AG04450 (cell line): ENCODE results near the gene ZDHHC14. TPM values are rescaled to one million over a fixed set of nuclear protein-coding genes. Genes with fewer than 3 reads are reported as not detected.

Experiments used
- CTCF ChIA-PET: fragments of 300-600, 350-600 bp; formaldehyde crosslinking; extraction: SDS; loops from one replicate; lab custom pipeline; 2022; ENCODE audit warnings: antibody characterized with exemption, inconsistent platforms; lab: Charles Lee
- POLR2A ChIA-PET: fragments of 350-600 bp; formaldehyde crosslinking; extraction: SDS; loops from one replicate; lab custom pipeline; 2021; ENCODE audit warnings: antibody characterized with exemption, inconsistent platforms; lab: Yijun Ruan, JAX
- DNase-seq: peaks from one replicate; pipeline ENCODE4 v3.0.0-alpha.2; 2011; ENCODE audit warnings: low read depth, low spot score
- H3K27ac ChIP-seq: one replicate; pipeline ENCODE4 v1.5.1; 2012; ENCODE audit warnings: low read depth, low read length, control low read depth
- H3K27me3 ChIP-seq: one replicate; pipeline ENCODE4 v1.6.0; 2012; ENCODE audit warnings: low read length; ENCODE audit not compliant: control insufficient read depth, insufficient read depth
- H3K4me3 ChIP-seq: 2 replicates; pipeline ENCODE4 v1.5.1; 2011; ENCODE audit warnings: mild to moderate bottlenecking, low read depth, low read length, control low read depth
- H3K9me3 ChIP-seq: 2 replicates; pipeline ENCODE4 v1.5.1; 2012; ENCODE audit warnings: low read length; ENCODE audit not compliant: control insufficient read depth, insufficient read depth
- polyA plus RNA-seq: library from polyadenylated mRNA; depleted of rRNA; stranded (reverse); fragments of >200 nt; gene quantifications from 2 replicates; pipeline ENCODE4 v1.2.3, GENCODE V29; 2011
- TF ChIP-seq, protein P1 (sequence below): IDR thresholded peaks from 2 replicates; pipeline ENCODE4 v1.5.1; 2011; ENCODE audit warnings: low read depth, low read length, control low read depth, inconsistent platforms

Gene ZDHHC14
- polyA plus RNA-seq, 1 experiment = 2.2 TPM

DNA sequence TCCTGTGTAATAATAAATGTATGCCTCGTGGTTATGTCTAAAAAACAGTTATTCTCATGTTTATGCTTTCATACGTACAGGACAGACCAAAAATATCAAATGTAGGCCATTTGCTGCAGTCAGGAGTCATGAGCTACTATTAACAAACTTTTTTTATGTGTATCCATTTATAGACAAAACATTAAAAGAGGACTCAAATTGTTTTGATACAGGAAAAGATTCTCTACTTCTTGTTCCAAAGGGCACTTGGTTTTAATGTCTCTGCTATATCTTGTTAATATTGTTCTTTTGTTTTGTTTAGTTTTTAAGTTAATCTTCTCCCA, 155.2 kb downstream of the ZDHHC14 start:
- Histone ChIP-seq H3K27me3 (peaks cover 4% of the 10 kb centered on the region), H3K27ac (no peak overlapping the region), H3K4me3 (no peak overlapping the region), H3K9me3 (no peaks in the 10 kb centered on the region)
- DNase-seq = no peak
- ChIA-PET CTCF (no interaction called here), POLR2A (no interaction called here)
- TF ChIP-seq, protein P1, sequence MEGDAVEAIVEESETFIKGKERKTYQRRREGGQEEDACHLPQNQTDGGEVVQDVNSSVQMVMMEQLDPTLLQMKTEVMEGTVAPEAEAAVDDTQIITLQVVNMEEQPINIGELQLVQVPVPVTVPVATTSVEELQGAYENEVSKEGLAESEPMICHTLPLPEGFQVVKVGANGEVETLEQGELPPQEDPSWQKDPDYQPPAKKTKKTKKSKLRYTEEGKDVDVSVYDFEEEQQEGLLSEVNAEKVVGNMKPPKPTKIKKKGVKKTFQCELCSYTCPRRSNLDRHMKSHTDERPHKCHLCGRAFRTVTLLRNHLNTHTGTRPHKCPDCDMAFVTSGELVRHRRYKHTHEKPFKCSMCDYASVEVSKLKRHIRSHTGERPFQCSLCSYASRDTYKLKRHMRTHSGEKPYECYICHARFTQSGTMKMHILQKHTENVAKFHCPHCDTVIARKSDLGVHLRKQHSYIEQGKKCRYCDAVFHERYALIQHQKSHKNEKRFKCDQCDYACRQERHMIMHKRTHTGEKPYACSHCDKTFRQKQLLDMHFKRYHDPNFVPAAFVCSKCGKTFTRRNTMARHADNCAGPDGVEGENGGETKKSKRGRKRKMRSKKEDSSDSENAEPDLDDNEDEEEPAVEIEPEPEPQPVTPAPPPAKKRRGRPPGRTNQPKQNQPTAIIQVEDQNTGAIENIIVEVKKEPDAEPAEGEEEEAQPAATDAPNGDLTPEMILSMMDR = no peak

DNA sequence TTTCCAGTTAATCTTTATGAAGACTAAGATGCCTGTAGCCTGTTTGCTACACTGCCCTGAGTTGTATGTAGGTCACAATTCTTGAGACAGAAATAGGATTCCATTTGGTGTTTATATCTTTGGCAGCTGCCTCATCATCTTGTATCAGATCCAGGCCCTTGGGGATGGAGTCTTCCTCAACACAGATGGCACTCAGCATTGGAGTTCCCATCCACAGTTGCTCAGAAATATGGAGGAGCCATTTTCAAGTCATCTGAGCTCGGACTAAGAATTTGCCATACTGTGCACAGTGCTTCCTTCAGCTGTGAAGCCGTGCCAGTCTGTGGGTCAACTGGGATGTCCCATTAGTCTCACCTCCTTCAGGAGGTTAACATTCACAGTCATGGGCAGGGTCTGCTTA, 156.6 kb downstream of the ZDHHC14 start:
- Histone ChIP-seq H3K27me3 (peaks cover 4% of the 10 kb centered on the region), H3K27ac (no peak overlapping the region), H3K9me3 (no peaks in the 10 kb centered on the region), H3K4me3 (no peak overlapping the region)
- POLR2A ChIA-PET = no interaction called here
- TF ChIP-seq, protein P1 = no peak
- CTCF ChIA-PET = no interaction called here
- DNase-seq = no peak

DNA sequence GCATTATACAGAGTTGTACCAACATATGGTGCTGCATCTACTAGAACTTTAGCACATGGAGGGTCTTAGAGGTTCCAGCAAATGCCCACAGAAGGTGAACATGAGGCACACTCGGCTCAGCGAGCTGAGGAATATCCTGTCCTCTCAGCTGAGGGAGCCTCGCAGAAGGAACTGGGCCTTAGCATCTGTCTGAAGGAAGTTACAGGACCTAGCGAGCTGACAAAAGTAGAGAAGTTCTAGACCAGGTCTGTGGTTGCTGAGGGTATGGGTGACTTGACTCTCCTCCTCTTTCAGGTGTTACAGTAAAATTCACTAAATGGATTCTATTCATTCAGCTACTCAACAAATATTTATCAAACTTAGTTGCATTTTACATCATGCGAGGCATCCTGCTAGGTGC, 157.2 kb downstream of the ZDHHC14 start:
- no peak for DNase-seq
- Histone ChIP-seq H3K4me3 (no peak overlapping the region), H3K27me3 (peaks cover 4% of the 10 kb centered on the region), H3K9me3 (no peaks in the 10 kb centered on the region), H3K27ac (no peak overlapping the region)
- POLR2A ChIA-PET = no interaction called here
- TF ChIP-seq, protein P1 = no peak
- CTCF ChIA-PET = no interaction called here

DNA sequence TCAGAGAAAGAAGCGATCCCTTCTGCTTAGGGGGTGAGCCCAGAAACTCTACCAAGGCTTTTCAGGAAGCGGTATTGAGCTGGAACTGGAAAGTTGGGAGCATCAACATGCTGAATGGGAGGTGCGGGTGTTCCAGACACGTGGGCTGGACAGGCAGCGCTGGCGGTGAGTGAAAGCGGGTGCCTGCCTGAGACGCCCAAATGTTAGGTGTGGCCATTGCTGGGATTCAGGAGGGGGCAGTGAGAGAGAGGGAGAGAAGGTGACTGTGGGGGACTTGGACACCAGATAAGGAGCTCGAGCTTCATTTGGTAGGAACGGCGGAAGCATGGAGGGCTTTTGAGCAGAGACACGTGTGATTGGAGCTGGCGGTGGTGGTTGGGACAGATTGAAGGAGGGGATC, 157.7 kb downstream of the ZDHHC14 start:
- TF ChIP-seq, protein P1 = no peak
- CTCF ChIA-PET = interaction anchor here (0.6 kb wide), 1 partner anchor 124 kb away, joined by 3 read pairs; no protein-coding TSS in a partner anchor
- POLR2A ChIA-PET = no interaction called here

DNA sequence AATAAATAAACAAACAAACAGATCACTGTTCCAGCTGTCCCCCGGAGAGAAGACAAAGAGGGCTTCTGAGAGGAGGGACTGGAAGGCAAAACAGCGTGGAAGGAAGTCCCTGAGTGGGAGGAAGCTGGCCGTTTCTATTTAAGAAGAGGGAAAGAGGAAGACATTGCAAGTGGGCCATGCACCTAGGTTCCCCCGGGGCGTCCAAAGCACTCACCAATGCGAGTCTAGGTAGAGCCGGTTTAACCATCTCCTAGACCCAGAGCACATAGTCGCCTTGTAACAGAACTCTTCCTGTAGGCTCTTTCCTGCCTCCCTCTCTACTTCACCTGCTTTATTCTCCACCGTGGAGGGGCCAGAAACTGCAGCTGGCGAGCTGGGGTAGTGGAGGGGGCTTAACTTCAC, 158.4 kb downstream of the ZDHHC14 start:
- H3K4me3 ChIP-seq = no peak overlapping the region
- H3K9me3 ChIP-seq = no peaks in the 10 kb centered on the region
- H3K27ac ChIP-seq = no peak overlapping the region
- TF ChIP-seq, protein P1 = no peak
- POLR2A ChIA-PET = no interaction called here
- DNase-seq = no peak
- CTCF ChIA-PET = no interaction called here
- peaks cover 4% of the 10 kb centered on the region for H3K27me3 ChIP-seq

More for the DNA sequence above, 157.7 kb downstream of the ZDHHC14 start:
- Histone ChIP-seq H3K9me3 (no peaks in the 10 kb centered on the region), H3K4me3 (no peak overlapping the region), H3K27ac (no peak overlapping the region), H3K27me3 (peaks cover 4% of the 10 kb centered on the region)
- DNase-seq = no peak
